H1 (cell line): ENCODE data around the gene MMP15. TPM values are rescaled to one million over a fixed set of nuclear protein-coding genes. Genes with fewer than 3 reads are reported as not detected.
A peak's percentile ranks its signal among the peaks of the same experiment; 100 is the strongest.

Experiments used
- CTCF ChIA-PET: fragments of 300-600 bp; sonication (Branson Sonifier 250); formaldehyde crosslinking; loops from one replicate; lab custom pipeline; 2021; ENCODE audit not compliant: partially characterized antibody; lab: Charles Lee
- POLR2A ChIA-PET: fragments of 300-600 bp; sonication (Branson Sonifier 250); formaldehyde crosslinking; loops from one replicate; lab custom pipeline; 2021; ENCODE audit warnings: inconsistent platforms; ENCODE audit not compliant: partially characterized antibody; lab: Charles Lee
- DNase-seq, 2 experiments: peaks; one replicate each; pipeline versions ENCODE4 v3.0.0 to v3.0.0-alpha.2; 2010 to 2022; ENCODE audit warnings: low spot score in 2 of 2, low read depth in 1 of 2, mixed read lengths in 1 of 2
- FAIRE-seq: peaks from 2 replicates; lab custom pipeline; 2011; peaks lifted over from hg19 to GRCh38; lab: Jason Lieb, UNC
- H2AFZ ChIP-seq: 2 replicates; pipeline ENCODE4 v1.8.1; 2012; ENCODE audit warnings: low read length, inconsistent platforms
- H2AK5ac ChIP-seq: 2 replicates; pipeline ENCODE4 v1.6.1; 2013; ENCODE audit warnings: low read depth, low read length
- H2BK120ac ChIP-seq: replicated peaks from 2 replicates; pipeline ENCODE3; 2013; ENCODE audit warnings: low read depth, low read length, inconsistent platforms
- H2BK12ac ChIP-seq: 2 replicates; pipeline ENCODE4 v1.6.1; 2013; ENCODE audit warnings: low read depth, low read length
- H2BK15ac ChIP-seq: 2 replicates; pipeline ENCODE4 v1.6.1; 2013; ENCODE audit warnings: low read length
- H2BK20ac ChIP-seq: 2 replicates; pipeline ENCODE4 v1.6.1; 2013; ENCODE audit warnings: low read length
- H2BK5ac ChIP-seq: 2 replicates; pipeline ENCODE4 v1.6.1; 2013; ENCODE audit warnings: low read depth, low read length
- H3K14ac ChIP-seq: 2 replicates; pipeline ENCODE4 v1.6.1; 2013; ENCODE audit warnings: inconsistent platforms; ENCODE audit not compliant: insufficient read length
- H3K18ac ChIP-seq: 2 replicates; pipeline ENCODE4 v1.6.1; 2013; ENCODE audit warnings: low read length; ENCODE audit errors: extremely low read depth
- H3K23ac ChIP-seq: 2 replicates; pipeline ENCODE4 v1.6.1; 2013; ENCODE audit warnings: inconsistent platforms; ENCODE audit not compliant: insufficient read length
- H3K23me2 ChIP-seq: 2 replicates; pipeline ENCODE4 v1.6.1; 2013; ENCODE audit warnings: low read depth, low read length
- H3K27ac ChIP-seq: 2 replicates; pipeline ENCODE4 v1.6.1; 2011; ENCODE audit warnings: low read depth, low read length, inconsistent platforms
- H3K27me3 ChIP-seq, 4 experiments: replicated peaks in 1 of 4; 1 replicate in 1 of 4; 2 replicates in 3 of 4; pipeline versions ENCODE4 v1.6.1 to v1.8.1; 2011 to 2013; ENCODE audit warnings: low read length in 3 of 4, mild to moderate bottlenecking in 3 of 4, inconsistent platforms in 2 of 4, mixed read lengths in 2 of 4, moderate library complexity in 1 of 4; ENCODE audit not compliant: control insufficient read depth in 3 of 4, insufficient read depth in 3 of 4; ENCODE audit errors: extremely low read depth in 1 of 4
- H3K36me3 ChIP-seq, 4 experiments: 2 replicates each; pipeline versions ENCODE4 v1.6.1 to v1.8.1; 2011 to 2013; ENCODE audit warnings: mild to moderate bottlenecking in 4 of 4, low read length in 3 of 4, moderate library complexity in 2 of 4, control low read depth in 1 of 4, inconsistent platforms in 1 of 4; ENCODE audit not compliant: insufficient read depth in 4 of 4, control insufficient read depth in 2 of 4
- H3K4ac ChIP-seq: replicated peaks from 2 replicates; pipeline ENCODE3; 2013; ENCODE audit warnings: low read length, low read depth, mixed read lengths, inconsistent platforms; ENCODE audit not compliant: insufficient read length
- H3K4me1 ChIP-seq, 4 experiments: replicated peaks in 1 of 4; 1 replicate in 1 of 4; 2 replicates in 3 of 4; pipeline versions ENCODE4 v1.6.1 to v1.8.1; 2011 to 2013; ENCODE audit warnings: low read length in 3 of 4, inconsistent platforms in 2 of 4, mixed read lengths in 1 of 4; ENCODE audit not compliant: insufficient read depth in 4 of 4, control insufficient read depth in 3 of 4
- H3K4me2 ChIP-seq, 2 experiments: 2 replicates each; pipeline versions ENCODE4 v1.6.1 to v1.8.1; 2011 to 2013; ENCODE audit warnings: low read depth in 2 of 2, low read length in 2 of 2, control low read depth in 1 of 2, inconsistent platforms in 1 of 2, mild to moderate bottlenecking in 1 of 2; ENCODE audit not compliant: insufficient read depth in 1 of 2
- H3K4me3 ChIP-seq, 4 experiments: fragments of 200-600, 300-600 bp in 1 of 4; sonication (generic), shearing (Covaris generic), sonication (Bioruptor Twin) in 1 of 4; 2 replicates each; pipeline versions ENCODE4 v1.5.1 to v1.8.1; 2011 to 2016; ENCODE audit warnings: low read length in 4 of 4, low read depth in 3 of 4, control low read depth in 2 of 4, inconsistent platforms in 2 of 4, mild to moderate bottlenecking in 2 of 4, mixed read lengths in 1 of 4, moderate library complexity in 1 of 4; ENCODE audit not compliant: insufficient read depth in 2 of 4; ENCODE audit errors: extremely low read depth in 1 of 4
- H3K56ac ChIP-seq: replicated peaks from 2 replicates; pipeline ENCODE3; 2013; ENCODE audit warnings: low read depth, mild to moderate bottlenecking, mixed read lengths, low read length, inconsistent platforms; ENCODE audit not compliant: insufficient read length
- H3K79me1 ChIP-seq: 2 replicates; pipeline ENCODE4 v1.6.1; 2013; ENCODE audit warnings: low read depth, low read length, control low read depth
- H3K79me2 ChIP-seq, 2 experiments: 2 replicates each; pipeline versions ENCODE4 v1.6.1 to v1.8.1; 2012 to 2013; ENCODE audit warnings: low read length in 2 of 2, mild to moderate bottlenecking in 2 of 2, inconsistent platforms in 1 of 2; ENCODE audit not compliant: insufficient read depth in 2 of 2, control insufficient read depth in 1 of 2
- H3K9ac ChIP-seq, 4 experiments: replicated peaks in 1 of 4; 1 replicate in 1 of 4; 2 replicates in 3 of 4; pipeline versions ENCODE4 v1.6.1 to v1.8.1; 2011 to 2013; ENCODE audit warnings: low read depth in 3 of 4, low read length in 3 of 4, control low read depth in 2 of 4, mild to moderate bottlenecking in 2 of 4, moderate library complexity in 2 of 4, inconsistent platforms in 1 of 4; ENCODE audit errors: extremely low read depth in 1 of 4
- H3K9me3 ChIP-seq, 2 experiments: 2 replicates each; pipeline versions ENCODE4 v1.6.1 to v1.8.1; 2012 to 2013; ENCODE audit warnings: mild to moderate bottlenecking in 2 of 2, moderate library complexity in 2 of 2, control low read depth in 1 of 2, inconsistent platforms in 1 of 2, low read depth in 1 of 2, low read length in 1 of 2, mixed read lengths in 1 of 2; ENCODE audit not compliant: insufficient read depth in 2 of 2
- H4K20me1 ChIP-seq, 2 experiments: replicated peaks in 1 of 2; 2 replicates each; pipeline versions ENCODE3 to v1.8.1; 2011 to 2013; ENCODE audit warnings: inconsistent platforms in 2 of 2, low read length in 2 of 2, mild to moderate bottlenecking in 1 of 2; ENCODE audit not compliant: insufficient read depth in 2 of 2, control insufficient read depth in 1 of 2
- H4K5ac ChIP-seq: 2 replicates; pipeline ENCODE4 v1.6.1; 2013; ENCODE audit warnings: low read length, low read depth, mixed read lengths, inconsistent platforms; ENCODE audit not compliant: insufficient read length
- H4K8ac ChIP-seq: 2 replicates; pipeline ENCODE4 v1.8.0; 2013; ENCODE audit warnings: mild to moderate bottlenecking, moderate library complexity, low read length, inconsistent platforms; ENCODE audit not compliant: insufficient read depth; ENCODE audit errors: extremely low read depth
- H4K91ac ChIP-seq: replicated peaks from 2 replicates; pipeline ENCODE3; 2013; ENCODE audit warnings: low read length, mixed read lengths, inconsistent platforms; ENCODE audit not compliant: insufficient read length
- CBX8 ChIP-seq: fragments of 300-800, 300-1000 bp; sonication (generic); IDR thresholded peaks from 2 replicates; pipeline ENCODE4 v1.7.1; 2016; ENCODE audit warnings: low read depth, low read length, borderline replicate concordance
- TEAD4 ChIP-seq: IDR thresholded peaks from 2 replicates; pipeline ENCODE4 v1.6.1; 2012; ENCODE audit warnings: low read depth, low read length, inconsistent platforms, mixed read lengths
- YY1 ChIP-seq: IDR thresholded peaks from 2 replicates; pipeline ENCODE4 v1.6.1; 2011; ENCODE audit warnings: low read depth, mild to moderate bottlenecking, low read length
- WGBS, 2 experiments: shearing (Covaris generic) in 1 of 2; methylation state at CpG; one replicate each; pipeline versions ENCODE4 v1.1.6 to v1.1.7; 2013 to 2015; ENCODE audit warnings: low lambda C conversion rate in 2 of 2, mixed read lengths in 2 of 2, inconsistent platforms in 1 of 2, low coverage in 1 of 2, missing lambda C conversion rate in 1 of 2; ENCODE audit not compliant: insufficient replicate concordance in 2 of 2, insufficient coverage in 1 of 2, insufficient read length in 1 of 2; ENCODE audit errors: extremely low coverage in 1 of 2, missing lambda C conversion rate in 1 of 2; 5-methylcytosine and 5-hydroxymethylcytosine counted together
- polyA plus RNA-seq, 7 experiments: library from polyadenylated mRNA; depleted of rRNA in 3 of 7; stranded (reverse) in 5 of 7; unstranded in 2 of 7; fragments of >200 nt in 5 of 7; fragments of 200-250 nt in 2 of 7; gene quantifications; 1 replicate in 5 of 7; 2 replicates in 1 of 7; 4 replicates in 1 of 7; pipeline versions ENCODE4 v1.2.1 to v1.2.3, GENCODE V29; 2011 to 2013; ENCODE audit warnings: missing spikeins in 2 of 7, mixed read lengths in 2 of 7
- total RNA-seq: library from RNA; stranded (reverse); fragmentation: NEBNext Ultra II Directional; extraction: Animal tissue kit (Norgen Biotek cat#: 25700); gene quantifications from 2 replicates; pipeline ENCODE4 v1.2.1, GENCODE V29; 2021
- TF ChIP-seq, protein P1 (sequence below): IDR thresholded peaks from 2 replicates; pipeline ENCODE4 v1.6.1; 2012; ENCODE audit warnings: inconsistent platforms

The MMP15 gene
- total and polyA plus RNA-seq, 2 of the 8 experiments (the other 6 are each of a cell fraction or from before 2014, with no cell fraction given), result 38.5 to 42.2 TPM

DNA sequence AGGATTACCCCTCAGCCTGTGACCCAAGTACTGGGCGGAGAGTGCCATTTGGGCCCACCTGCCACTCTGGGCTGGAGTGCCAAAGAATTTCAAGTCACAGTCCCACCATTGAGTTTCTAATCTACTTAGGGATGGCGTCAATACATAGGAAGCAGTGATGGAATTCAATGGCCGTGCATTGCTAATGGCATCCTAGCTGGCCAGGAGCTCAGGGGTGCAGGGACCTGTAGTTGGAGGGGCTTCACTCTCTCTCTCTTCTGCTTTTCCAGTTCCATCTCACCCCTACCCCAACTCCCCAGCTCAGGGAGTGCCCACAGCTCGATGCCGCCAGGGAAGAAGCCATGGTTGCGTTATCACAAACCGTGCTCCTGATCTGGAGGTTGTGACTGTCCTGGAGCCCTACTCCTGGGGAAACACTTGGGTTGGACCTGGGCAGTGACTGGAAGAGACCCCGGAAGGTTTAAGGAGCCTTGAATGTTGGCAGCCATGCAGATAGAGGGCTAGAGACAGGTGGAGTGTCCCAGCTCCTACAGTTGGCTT lies 2.4 kb downstream of the MMP15 start:
- FAIRE-seq, result no peak
- peak overlapping the region; percentile 99; the same call in 1 of the 2 replicates for H2BK12ac ChIP-seq
- no peak for DNase-seq
- no peak overlapping the region for H3K27ac ChIP-seq
- peak overlapping the region; percentile 29 for H2BK120ac ChIP-seq
- H3K79me2 ChIP-seq, result peaks cover 0 to 41% of the 10 kb centered on the region in 2 experiments; a peak in 2 of 4 replicates
- peaks cover 0 to 18% of the 10 kb centered on the region in 2 experiments for H4K20me1 ChIP-seq
- H3K79me1 ChIP-seq, result peaks cover 22% of the 10 kb centered on the region
- no peak overlapping the region for H3K9ac ChIP-seq
- H2AK5ac ChIP-seq, result peak overlapping the region; percentile 77; the same call in 1 of the 2 replicates
- peak overlapping the region; percentile 83 to 99 for H3K4me2 ChIP-seq
- no peaks in the 10 kb centered on the region; a peak in 3 of 7 replicates for H3K27me3 ChIP-seq
- TF ChIP-seq YY1 (peak; percentile 80), CBX8 (no peak), TEAD4 (peak; percentile 57; the same call in 1 of the 2 replicates)
- TF ChIP-seq, protein P1, sequence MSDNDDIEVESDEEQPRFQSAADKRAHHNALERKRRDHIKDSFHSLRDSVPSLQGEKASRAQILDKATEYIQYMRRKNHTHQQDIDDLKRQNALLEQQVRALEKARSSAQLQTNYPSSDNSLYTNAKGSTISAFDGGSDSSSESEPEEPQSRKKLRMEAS, result 0 out of 2 replicates have a peak, but pooled peaks have one; percentile 11
- H4K8ac ChIP-seq, result no peak overlapping the region
- H3K18ac ChIP-seq, result peak overlapping the region; percentile 55
- peaks cover 0 to 30% (median 18%) of the 10 kb centered on the region in 4 experiments; a peak in 6 of 7 replicates for H3K4me1 ChIP-seq
- H4K5ac ChIP-seq, result peak overlapping the region; percentile 8
- H3K36me3 ChIP-seq, result no peaks in the 10 kb centered on the region
- H3K9me3 ChIP-seq, result no peaks in the 10 kb centered on the region
- peak overlapping the region in 1 of 4 experiments; percentile 90; a peak in 3 of 8 replicates for H3K4me3 ChIP-seq
- no peak overlapping the region for H3K14ac ChIP-seq
- peak overlapping the region; percentile 97; the same call in 1 of the 2 replicates for H2BK15ac ChIP-seq
- peak overlapping the region; percentile 83 for H4K91ac ChIP-seq
- WGBS, 2 experiments, result 50% methylated on average over 8 of the region's 8 CpGs; no CpG with 5 or more reads in 1 of the 2 experiments
- H3K23ac ChIP-seq, result no peak overlapping the region
- no peak overlapping the region for H2AFZ ChIP-seq
- H3K4ac ChIP-seq, result peak overlapping the region; percentile 81
- peak overlapping the region; percentile 89; the same call in 1 of the 2 replicates for H2BK5ac ChIP-seq
- H3K56ac ChIP-seq, result peak overlapping the region; percentile 9
- ChIA-PET POLR2A (interaction anchor here (0.6 to 3.6 kb wide), 11 partner anchors 8 to 575 kb away, joined by 3 to 15 read pairs (median 4); partner anchors contain the start of genes CFAP20 and KATNB1), CTCF (interaction anchor here (0.8 to 19.9 kb wide), 14 partner anchors 8 to 305 kb away, joined by 3 to 362 read pairs (median 6); partner anchors contain the start of gene CFAP20)
- H3K23me2 ChIP-seq, result peaks cover 25% of the 10 kb centered on the region; the same call in 1 of the 2 replicates
- peak overlapping the region; percentile 98 for H2BK20ac ChIP-seq
